PC-3 (cell line): ENCODE measurements around the gene SLC12A8.

Source experiments
- CTCF ChIP-seq: fragments of 300-600 bp; sonication (generic); conservative IDR thresholded peaks from 2 replicates; pipeline ENCODE4 v1.5.1; 2017; ENCODE audit warnings: antibody characterized with exemption, low read depth, mild to moderate bottlenecking, low read length
- EZH2 ChIP-seq: fragments of 300-600 bp; sonication (generic); IDR thresholded peaks from one replicate; pipeline ENCODE4 v1.6.1; 2017; ENCODE audit warnings: antibody characterized with exemption, mild to moderate bottlenecking, low read length; ENCODE audit not compliant: unreplicated experiment

GRCh38 chr3:125234831-125235230 is 22.3 kb upstream of the SLC12A8 start:
- TF ChIP-seq CTCF, result no peak
- no peak for TF ChIP-seq EZH2
